HEK293 (cell line): ENCODE data around the gene TDRKH.

Source experiments
- CTCF ChIA-PET: fragments of 350-600 bp; formaldehyde crosslinking; extraction: SDS; loops from one replicate; lab custom pipeline; 2021; ENCODE audit warnings: antibody characterized with exemption; lab: Yijun Ruan, JAX
- POLR2A ChIA-PET: fragments of 300-600 bp; formaldehyde crosslinking; extraction: SDS; loops from one replicate; lab custom pipeline; 2020; ENCODE audit warnings: antibody characterized with exemption, inconsistent platforms; lab: Yijun Ruan, JAX
- H3K27ac ChIP-seq: fragments of 200-500 bp; sonication (Bioruptor generic); 2 replicates; pipeline ENCODE4 v1.5.1; 2014; ENCODE audit warnings: low read depth, low read length, control low read depth, inconsistent platforms; ENCODE audit errors: extremely low read depth
- H3K36me3 ChIP-seq, 2 experiments: fragments of 200-500 bp in 1 of 2; sonication (Bioruptor generic) in 1 of 2; 1 replicate in 1 of 2; 2 replicates in 1 of 2; pipeline ENCODE4 v1.5.1; 2014 to 2017; ENCODE audit warnings: inconsistent platforms in 2 of 2, low read length in 2 of 2; ENCODE audit not compliant: control insufficient read depth in 2 of 2, insufficient read depth in 1 of 2
- H3K4me1 ChIP-seq: fragments of 200-500 bp; sonication (Bioruptor generic); 2 replicates; pipeline ENCODE4 v1.5.1; 2014; ENCODE audit warnings: mild to moderate bottlenecking, low read length, inconsistent platforms; ENCODE audit not compliant: control insufficient read depth, insufficient read depth
- H3K4me3 ChIP-seq: 2 replicates; pipeline ENCODE4 v1.5.1; 2011; ENCODE audit warnings: low read depth, mild to moderate bottlenecking, control low read depth, low read length, moderate library complexity
- H3K9me3 ChIP-seq: fragments of 200-500 bp; sonication (Bioruptor generic); 2 replicates; pipeline ENCODE4 v1.5.1; 2014; ENCODE audit warnings: low read depth, low read length, inconsistent platforms; ENCODE audit not compliant: control insufficient read depth, insufficient read depth
- BCL11A ChIP-seq: fragments of 450-650 bp; formaldehyde crosslinking; IDR thresholded peaks from 2 replicates; pipeline ENCODE4 v1.5.1; 2016; ENCODE audit warnings: low read depth, missing biosample characterization, missing genetic modification characterization
- GFI1B ChIP-seq: fragments of 450-650 bp; formaldehyde crosslinking; IDR thresholded peaks from 2 replicates; pipeline ENCODE4 v1.5.1; 2016; ENCODE audit warnings: missing biosample characterization, missing genetic modification characterization
- GLIS2 ChIP-seq: fragments of 450-650 bp; formaldehyde crosslinking; IDR thresholded peaks from 2 replicates; pipeline ENCODE4 v1.5.1; 2016; ENCODE audit warnings: missing biosample characterization, missing genetic modification characterization
- IKZF3 ChIP-seq: fragments of 450-650 bp; IDR thresholded peaks from 2 replicates; pipeline ENCODE4 v1.5.0; 2018; ENCODE audit warnings: missing biosample characterization, mild to moderate bottlenecking, missing genetic modification characterization, moderate library complexity
- KLF10 ChIP-seq: fragments of 450-650 bp; IDR thresholded peaks from 2 replicates; pipeline ENCODE4 v1.5.1; 2018; ENCODE audit warnings: missing biosample characterization, mild to moderate bottlenecking, missing genetic modification characterization
- MEIS1 ChIP-seq: sonication (generic); formaldehyde crosslinking; IDR thresholded peaks from 2 replicates; pipeline ENCODE4 v1.8.1; 2022; ENCODE audit warnings: missing genetic modification reagents, mild to moderate bottlenecking, borderline replicate concordance
- MZF1 ChIP-seq: fragments of 450-650 bp; formaldehyde crosslinking; IDR thresholded peaks from 2 replicates; pipeline ENCODE4 v1.5.1; 2017; ENCODE audit warnings: missing biosample characterization, missing genetic modification characterization, borderline replicate concordance
- RBAK ChIP-seq: fragments of 450-650 bp; formaldehyde crosslinking; IDR thresholded peaks from 2 replicates; pipeline ENCODE4 v1.5.1; 2016; ENCODE audit warnings: missing biosample characterization, missing genetic modification characterization
- SP3 ChIP-seq: fragments of 450-650 bp; formaldehyde crosslinking; IDR thresholded peaks from 2 replicates; pipeline ENCODE4 v1.5.1; 2016; ENCODE audit warnings: missing biosample characterization, missing genetic modification characterization
- ZBTB8A ChIP-seq: fragments of 450-650 bp; formaldehyde crosslinking; IDR thresholded peaks from 2 replicates; pipeline ENCODE4 v1.5.1; 2016; ENCODE audit warnings: missing biosample characterization, missing genetic modification characterization
- ZNF529 ChIP-seq: fragments of 450-650 bp; formaldehyde crosslinking; IDR thresholded peaks from 2 replicates; pipeline ENCODE4 v1.5.1; 2017; ENCODE audit warnings: missing genetic modification characterization, missing biosample characterization; ENCODE audit not compliant: insufficient replicate concordance
- ZNF530 ChIP-seq: fragments of 450-650 bp; formaldehyde crosslinking; IDR thresholded peaks from 2 replicates; pipeline ENCODE4 v1.5.1; 2016; ENCODE audit warnings: low read depth, missing biosample characterization, missing genetic modification characterization
- ZNF548 ChIP-seq: fragments of 450-650 bp; formaldehyde crosslinking; IDR thresholded peaks from 2 replicates; pipeline ENCODE4 v1.5.1; 2016; ENCODE audit warnings: missing biosample characterization, missing genetic modification characterization
- ZNF600 ChIP-seq: fragments of 450-650 bp; formaldehyde crosslinking; IDR thresholded peaks from 2 replicates; pipeline ENCODE4 v1.5.1; 2016; ENCODE audit warnings: missing biosample characterization, missing genetic modification characterization
- ZNF791 ChIP-seq: fragments of 450-650 bp; formaldehyde crosslinking; IDR thresholded peaks from 2 replicates; pipeline ENCODE4 v1.5.1; 2016; ENCODE audit warnings: missing biosample characterization, missing genetic modification characterization
- ZNF837 ChIP-seq: fragments of 450-650 bp; formaldehyde crosslinking; IDR thresholded peaks from 2 replicates; pipeline ENCODE4 v1.5.1; 2016; ENCODE audit warnings: missing biosample characterization, missing genetic modification characterization
- ZSCAN30 ChIP-seq: fragments of 450-650 bp; IDR thresholded peaks from 2 replicates; pipeline ENCODE4 v1.5.1; 2018; ENCODE audit warnings: missing biosample characterization, mild to moderate bottlenecking, missing genetic modification characterization, moderate library complexity
- TF ChIP-seq, protein P1 (sequence below): fragments of 450-650 bp; formaldehyde crosslinking; IDR thresholded peaks from 2 replicates; pipeline ENCODE4 v1.5.1; 2016; ENCODE audit warnings: missing biosample characterization, missing genetic modification characterization, borderline replicate concordance
- TF ChIP-seq, protein P2 (sequence below): fragments of 450-650 bp; formaldehyde crosslinking; IDR thresholded peaks from 2 replicates; pipeline ENCODE4 v1.5.1; 2016; ENCODE audit warnings: missing biosample characterization, missing genetic modification characterization, low read depth
- TF ChIP-seq, protein P3 (sequence below): fragments of 450-650 bp; formaldehyde crosslinking; IDR thresholded peaks from 2 replicates; pipeline ENCODE4 v1.5.0; 2017; ENCODE audit warnings: missing biosample characterization, missing genetic modification characterization, borderline replicate concordance
- TF ChIP-seq, protein P4 (sequence below): IDR thresholded peaks from 2 replicates; pipeline ENCODE4 v1.6.1; 2011; ENCODE audit warnings: mild to moderate bottlenecking, low read depth, low read length, borderline replicate concordance
- TF ChIP-seq, protein P5 (sequence below): fragments of 450-650 bp; formaldehyde crosslinking; IDR thresholded peaks from 2 replicates; pipeline ENCODE4 v1.5.1; 2016; ENCODE audit warnings: missing biosample characterization, missing genetic modification characterization

TDRKH gene

DNA sequence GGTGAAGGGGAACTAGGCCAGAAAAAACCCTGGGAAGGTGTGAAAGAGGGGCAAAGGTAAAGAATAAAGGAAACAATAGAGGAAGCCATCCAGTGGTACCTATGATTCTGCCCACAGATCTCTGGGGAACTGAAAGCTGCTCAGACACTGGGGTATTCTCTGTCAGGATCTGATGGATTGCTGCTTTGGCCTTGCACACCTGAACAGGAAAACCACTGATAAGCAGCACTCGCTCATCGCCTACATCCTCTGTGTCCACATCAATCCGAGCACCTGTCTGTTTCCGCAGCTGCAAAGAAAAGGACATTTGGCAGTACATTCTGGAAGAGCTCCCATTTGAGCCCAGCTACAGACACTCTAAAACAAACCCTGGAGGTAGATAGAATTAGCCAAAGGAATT is 10.4 kb downstream of the TDRKH start (continued):
- TF ChIP-seq, protein P1, sequence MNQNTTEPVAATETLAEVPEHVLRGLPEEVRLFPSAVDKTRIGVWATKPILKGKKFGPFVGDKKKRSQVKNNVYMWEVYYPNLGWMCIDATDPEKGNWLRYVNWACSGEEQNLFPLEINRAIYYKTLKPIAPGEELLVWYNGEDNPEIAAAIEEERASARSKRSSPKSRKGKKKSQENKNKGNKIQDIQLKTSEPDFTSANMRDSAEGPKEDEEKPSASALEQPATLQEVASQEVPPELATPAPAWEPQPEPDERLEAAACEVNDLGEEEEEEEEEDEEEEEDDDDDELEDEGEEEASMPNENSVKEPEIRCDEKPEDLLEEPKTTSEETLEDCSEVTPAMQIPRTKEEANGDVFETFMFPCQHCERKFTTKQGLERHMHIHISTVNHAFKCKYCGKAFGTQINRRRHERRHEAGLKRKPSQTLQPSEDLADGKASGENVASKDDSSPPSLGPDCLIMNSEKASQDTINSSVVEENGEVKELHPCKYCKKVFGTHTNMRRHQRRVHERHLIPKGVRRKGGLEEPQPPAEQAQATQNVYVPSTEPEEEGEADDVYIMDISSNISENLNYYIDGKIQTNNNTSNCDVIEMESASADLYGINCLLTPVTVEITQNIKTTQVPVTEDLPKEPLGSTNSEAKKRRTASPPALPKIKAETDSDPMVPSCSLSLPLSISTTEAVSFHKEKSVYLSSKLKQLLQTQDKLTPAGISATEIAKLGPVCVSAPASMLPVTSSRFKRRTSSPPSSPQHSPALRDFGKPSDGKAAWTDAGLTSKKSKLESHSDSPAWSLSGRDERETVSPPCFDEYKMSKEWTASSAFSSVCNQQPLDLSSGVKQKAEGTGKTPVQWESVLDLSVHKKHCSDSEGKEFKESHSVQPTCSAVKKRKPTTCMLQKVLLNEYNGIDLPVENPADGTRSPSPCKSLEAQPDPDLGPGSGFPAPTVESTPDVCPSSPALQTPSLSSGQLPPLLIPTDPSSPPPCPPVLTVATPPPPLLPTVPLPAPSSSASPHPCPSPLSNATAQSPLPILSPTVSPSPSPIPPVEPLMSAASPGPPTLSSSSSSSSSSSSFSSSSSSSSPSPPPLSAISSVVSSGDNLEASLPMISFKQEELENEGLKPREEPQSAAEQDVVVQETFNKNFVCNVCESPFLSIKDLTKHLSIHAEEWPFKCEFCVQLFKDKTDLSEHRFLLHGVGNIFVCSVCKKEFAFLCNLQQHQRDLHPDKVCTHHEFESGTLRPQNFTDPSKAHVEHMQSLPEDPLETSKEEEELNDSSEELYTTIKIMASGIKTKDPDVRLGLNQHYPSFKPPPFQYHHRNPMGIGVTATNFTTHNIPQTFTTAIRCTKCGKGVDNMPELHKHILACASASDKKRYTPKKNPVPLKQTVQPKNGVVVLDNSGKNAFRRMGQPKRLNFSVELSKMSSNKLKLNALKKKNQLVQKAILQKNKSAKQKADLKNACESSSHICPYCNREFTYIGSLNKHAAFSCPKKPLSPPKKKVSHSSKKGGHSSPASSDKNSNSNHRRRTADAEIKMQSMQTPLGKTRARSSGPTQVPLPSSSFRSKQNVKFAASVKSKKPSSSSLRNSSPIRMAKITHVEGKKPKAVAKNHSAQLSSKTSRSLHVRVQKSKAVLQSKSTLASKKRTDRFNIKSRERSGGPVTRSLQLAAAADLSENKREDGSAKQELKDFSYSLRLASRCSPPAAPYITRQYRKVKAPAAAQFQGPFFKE (tag by site-specific recombination): no peak
- TF ChIP-seq, protein P2, sequence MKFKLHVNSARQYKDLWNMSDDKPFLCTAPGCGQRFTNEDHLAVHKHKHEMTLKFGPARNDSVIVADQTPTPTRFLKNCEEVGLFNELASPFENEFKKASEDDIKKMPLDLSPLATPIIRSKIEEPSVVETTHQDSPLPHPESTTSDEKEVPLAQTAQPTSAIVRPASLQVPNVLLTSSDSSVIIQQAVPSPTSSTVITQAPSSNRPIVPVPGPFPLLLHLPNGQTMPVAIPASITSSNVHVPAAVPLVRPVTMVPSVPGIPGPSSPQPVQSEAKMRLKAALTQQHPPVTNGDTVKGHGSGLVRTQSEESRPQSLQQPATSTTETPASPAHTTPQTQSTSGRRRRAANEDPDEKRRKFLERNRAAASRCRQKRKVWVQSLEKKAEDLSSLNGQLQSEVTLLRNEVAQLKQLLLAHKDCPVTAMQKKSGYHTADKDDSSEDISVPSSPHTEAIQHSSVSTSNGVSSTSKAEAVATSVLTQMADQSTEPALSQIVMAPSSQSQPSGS (tag by site-specific recombination): no peak
- TF ChIP-seq GFI1B (tag by site-specific recombination): no peak
- TF ChIP-seq MEIS1 (CRISPR knock-in tag): no peak
- no peak for TF ChIP-seq BCL11A
- TF ChIP-seq GLIS2 (tag by site-specific recombination): no peak
- TF ChIP-seq IKZF3 (tag by site-specific recombination): no peak
- TF ChIP-seq RBAK (tag by site-specific recombination): no peak

DNA sequence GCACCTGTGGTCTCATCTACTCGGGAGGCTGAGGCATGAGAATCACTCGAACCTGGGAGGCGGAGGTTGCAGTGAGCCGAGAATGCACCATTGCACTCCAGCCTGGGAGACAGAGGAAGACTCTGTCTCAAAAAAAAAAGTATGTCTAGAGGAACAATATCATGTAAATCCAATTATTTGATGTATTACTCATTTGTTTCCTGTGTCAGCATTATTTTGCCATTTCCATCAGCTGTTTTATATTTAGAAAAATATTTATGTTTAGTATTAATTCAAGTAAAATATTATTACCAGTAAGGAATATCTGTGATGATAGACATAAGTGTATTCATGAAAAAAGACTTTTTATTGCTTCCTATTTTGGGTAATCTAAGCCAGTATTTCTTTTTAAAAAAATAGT is 13.0 kb downstream of the TDRKH start:
- Histone ChIP-seq H3K36me3 (peaks cover 6 to 66% of the 10 kb centered on the region in 2 experiments), H3K9me3 (no peaks in the 10 kb centered on the region), H3K27ac (no peak overlapping the region), H3K4me3 (no peak overlapping the region), H3K4me1 (no peaks in the 10 kb centered on the region)
- POLR2A ChIA-PET: interaction anchor here (0.6 kb wide), 1 partner anchor 13 kb away, joined by 3 read pairs; the partner anchor contains the start of gene TDRKH
- CTCF ChIA-PET: interaction anchor here (0.6 to 0.9 kb wide), 2 partner anchors 12 to 373 kb away, joined by 3 read pairs; no protein-coding TSS in a partner anchor
- TF ChIP-seq SP3 (tag by site-specific recombination) (no peak), ZNF530 (no peak), ZNF600 (tag by site-specific recombination) (no peak), ZNF548 (no peak), MEIS1 (CRISPR knock-in tag) (no peak), ZBTB8A (tag by site-specific recombination) (no peak), GLIS2 (tag by site-specific recombination) (no peak), ZNF529 (tag by site-specific recombination) (no peak), ZSCAN30 (tag by site-specific recombination) (no peak), MZF1 (no peak), ZNF791 (tag by site-specific recombination) (no peak), KLF10 (tag by site-specific recombination) (no peak), ZNF837 (tag by site-specific recombination) (no peak)
- TF ChIP-seq, protein P3, sequence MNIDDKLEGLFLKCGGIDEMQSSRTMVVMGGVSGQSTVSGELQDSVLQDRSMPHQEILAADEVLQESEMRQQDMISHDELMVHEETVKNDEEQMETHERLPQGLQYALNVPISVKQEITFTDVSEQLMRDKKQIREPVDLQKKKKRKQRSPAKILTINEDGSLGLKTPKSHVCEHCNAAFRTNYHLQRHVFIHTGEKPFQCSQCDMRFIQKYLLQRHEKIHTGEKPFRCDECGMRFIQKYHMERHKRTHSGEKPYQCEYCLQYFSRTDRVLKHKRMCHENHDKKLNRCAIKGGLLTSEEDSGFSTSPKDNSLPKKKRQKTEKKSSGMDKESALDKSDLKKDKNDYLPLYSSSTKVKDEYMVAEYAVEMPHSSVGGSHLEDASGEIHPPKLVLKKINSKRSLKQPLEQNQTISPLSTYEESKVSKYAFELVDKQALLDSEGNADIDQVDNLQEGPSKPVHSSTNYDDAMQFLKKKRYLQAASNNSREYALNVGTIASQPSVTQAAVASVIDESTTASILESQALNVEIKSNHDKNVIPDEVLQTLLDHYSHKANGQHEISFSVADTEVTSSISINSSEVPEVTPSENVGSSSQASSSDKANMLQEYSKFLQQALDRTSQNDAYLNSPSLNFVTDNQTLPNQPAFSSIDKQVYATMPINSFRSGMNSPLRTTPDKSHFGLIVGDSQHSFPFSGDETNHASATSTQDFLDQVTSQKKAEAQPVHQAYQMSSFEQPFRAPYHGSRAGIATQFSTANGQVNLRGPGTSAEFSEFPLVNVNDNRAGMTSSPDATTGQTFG (tag by site-specific recombination): no peak
- TF ChIP-seq, protein P4, sequence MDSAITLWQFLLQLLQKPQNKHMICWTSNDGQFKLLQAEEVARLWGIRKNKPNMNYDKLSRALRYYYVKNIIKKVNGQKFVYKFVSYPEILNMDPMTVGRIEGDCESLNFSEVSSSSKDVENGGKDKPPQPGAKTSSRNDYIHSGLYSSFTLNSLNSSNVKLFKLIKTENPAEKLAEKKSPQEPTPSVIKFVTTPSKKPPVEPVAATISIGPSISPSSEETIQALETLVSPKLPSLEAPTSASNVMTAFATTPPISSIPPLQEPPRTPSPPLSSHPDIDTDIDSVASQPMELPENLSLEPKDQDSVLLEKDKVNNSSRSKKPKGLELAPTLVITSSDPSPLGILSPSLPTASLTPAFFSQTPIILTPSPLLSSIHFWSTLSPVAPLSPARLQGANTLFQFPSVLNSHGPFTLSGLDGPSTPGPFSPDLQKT: no peak
- TF ChIP-seq, protein P5, sequence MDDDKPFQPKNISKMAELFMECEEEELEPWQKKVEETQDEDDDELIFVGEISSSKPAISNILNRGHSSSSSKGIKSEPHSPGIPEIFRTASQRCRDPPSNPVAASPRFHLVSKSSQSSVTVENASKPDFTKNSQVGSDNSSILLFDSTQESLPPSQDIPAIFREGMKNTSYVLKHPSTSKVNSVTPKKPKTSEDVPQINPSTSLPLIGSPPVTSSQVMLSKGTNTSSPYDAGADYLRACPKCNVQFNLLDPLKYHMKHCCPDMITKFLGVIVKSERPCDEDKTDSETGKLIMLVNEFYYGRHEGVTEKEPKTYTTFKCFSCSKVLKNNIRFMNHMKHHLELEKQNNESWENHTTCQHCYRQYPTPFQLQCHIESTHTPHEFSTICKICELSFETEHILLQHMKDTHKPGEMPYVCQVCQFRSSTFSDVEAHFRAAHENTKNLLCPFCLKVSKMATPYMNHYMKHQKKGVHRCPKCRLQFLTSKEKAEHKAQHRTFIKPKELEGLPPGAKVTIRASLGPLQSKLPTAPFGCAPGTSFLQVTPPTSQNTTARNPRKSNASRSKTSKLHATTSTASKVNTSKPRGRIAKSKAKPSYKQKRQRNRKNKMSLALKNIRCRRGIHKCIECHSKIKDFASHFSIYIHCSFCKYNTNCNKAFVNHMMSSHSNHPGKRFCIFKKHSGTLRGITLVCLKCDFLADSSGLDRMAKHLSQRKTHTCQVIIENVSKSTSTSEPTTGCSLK (tag by site-specific recombination): no peak
